HG03064 (cell line): ENCODE measurements around the gene MIDN.

Source experiments
- ATAC-seq: cut with Tn5 transposase; IDR thresholded peaks from one replicate; pipeline ENCODE4 v1.9.1; 2021; ENCODE audit warnings: low read depth; ENCODE audit not compliant: unreplicated experiment

Gene MIDN

DNA sequence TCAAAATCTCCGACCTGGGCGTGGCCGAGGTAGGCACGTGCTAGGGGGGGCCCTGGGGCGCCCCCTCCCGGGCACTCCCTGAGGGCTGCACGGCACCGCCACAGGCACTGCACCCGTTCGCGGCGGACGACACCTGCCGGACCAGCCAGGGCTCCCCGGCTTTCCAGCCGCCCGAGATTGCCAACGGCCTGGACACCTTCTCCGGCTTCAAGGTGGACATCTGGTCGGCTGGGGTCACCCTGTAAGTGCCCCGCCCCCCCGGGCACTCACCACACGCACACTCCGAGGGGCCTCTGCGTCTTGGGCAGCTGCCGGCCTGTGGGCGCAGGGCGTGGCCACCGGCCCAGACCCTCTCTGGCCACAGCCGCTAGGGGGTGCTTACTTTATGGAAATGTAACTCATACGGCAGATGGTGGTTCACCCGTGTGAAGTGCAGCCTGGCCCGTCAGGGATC lies 27.9 kb upstream of the MIDN start:
- no peak for ATAC-seq

DNA sequence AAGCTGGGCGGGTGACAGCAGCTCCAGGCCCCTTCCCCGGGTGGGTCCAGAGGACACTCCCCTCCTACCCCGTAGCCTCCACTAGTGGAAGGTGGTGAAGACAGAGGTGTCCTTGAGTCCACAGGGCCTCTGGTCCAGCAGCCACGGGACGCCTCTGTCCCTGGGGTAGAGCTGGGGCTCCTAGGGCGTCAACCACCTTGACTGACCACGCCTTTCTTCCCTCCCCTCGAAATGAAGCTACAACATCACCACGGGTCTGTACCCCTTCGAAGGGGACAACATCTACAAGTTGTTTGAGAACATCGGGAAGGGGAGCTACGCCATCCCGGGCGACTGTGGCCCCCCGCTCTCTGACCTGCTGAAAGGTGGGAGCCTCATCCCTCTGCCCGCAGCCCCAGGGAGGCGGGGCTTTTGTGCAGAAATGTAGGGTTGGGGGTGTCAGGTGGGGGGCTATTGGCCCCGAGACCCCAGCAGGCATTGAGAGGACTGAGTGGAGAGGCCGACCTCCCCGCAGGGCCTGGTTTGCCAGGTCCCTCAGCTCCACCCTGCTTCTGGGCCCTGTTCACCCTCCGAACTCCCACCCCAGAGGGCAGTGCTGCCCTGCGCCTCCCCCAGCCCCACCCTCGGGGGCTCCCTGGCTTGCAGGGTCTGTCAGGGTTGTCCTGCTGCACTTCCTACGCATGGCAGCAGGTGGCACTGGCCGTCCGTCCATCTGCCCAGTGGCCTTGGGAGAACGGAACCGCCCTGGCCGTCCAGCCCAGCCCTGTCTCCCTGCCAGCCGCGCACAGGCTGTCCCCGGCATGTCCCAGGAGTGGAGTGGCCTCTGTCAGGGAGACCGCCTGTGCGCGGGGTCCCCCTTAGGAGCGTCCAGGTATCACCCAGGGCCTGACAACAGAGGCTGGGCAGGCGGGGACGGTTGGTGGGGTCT lies 27.1 kb upstream of the MIDN start:
- no peak for ATAC-seq

- ATAC-seq, result no peak
Observed at GRCh38 chr19:1221904-1222255, 26.5 kb upstream of the MIDN start.

GRCh38 chr19:1222394-1222793 lies 26.0 kb upstream of the MIDN start:
- ATAC-seq, result no peak

- ATAC-seq, result no peak
Observed at GRCh38 chr19:1223018-1223855, 25.1 kb upstream of the MIDN start.

DNA sequence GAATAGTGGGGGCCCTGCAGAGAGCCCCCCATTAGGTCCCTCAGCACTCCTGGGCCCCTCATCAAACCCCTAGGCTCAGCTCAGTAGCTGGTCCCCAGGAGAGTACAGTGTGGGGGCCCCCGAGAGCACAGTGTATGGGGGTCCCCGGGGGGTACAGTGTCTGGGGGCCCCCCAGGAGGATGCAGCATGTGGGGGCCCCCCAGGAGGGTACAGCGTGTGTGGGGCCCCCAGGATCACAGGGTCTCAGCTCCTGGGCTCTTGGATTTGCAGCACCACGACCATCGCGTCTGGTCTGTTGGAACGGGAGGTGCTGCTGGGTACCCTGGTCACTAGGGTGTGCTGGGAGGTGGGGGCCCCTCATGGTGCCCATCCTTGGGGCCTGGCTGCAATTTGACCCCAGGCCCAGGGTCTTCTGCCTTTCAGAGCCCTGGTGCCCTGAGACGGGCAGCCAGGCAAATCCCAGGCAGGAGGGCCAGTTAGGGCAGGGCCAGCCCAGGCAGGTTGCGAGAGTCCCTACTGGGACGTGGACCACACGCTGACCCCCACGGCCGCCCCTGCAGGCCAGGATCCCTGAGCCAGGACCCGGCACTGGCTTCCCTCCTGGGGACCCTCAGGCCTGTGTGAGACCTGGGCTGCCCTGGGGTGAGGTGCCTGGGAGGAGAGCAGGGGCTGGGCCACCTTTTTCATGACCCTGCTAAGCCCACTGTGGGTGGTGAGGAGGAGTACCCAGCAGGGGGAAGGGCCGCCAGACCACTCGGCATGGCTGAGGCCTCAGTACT lies 24.1 kb upstream of the MIDN start:
- no peak for ATAC-seq

DNA sequence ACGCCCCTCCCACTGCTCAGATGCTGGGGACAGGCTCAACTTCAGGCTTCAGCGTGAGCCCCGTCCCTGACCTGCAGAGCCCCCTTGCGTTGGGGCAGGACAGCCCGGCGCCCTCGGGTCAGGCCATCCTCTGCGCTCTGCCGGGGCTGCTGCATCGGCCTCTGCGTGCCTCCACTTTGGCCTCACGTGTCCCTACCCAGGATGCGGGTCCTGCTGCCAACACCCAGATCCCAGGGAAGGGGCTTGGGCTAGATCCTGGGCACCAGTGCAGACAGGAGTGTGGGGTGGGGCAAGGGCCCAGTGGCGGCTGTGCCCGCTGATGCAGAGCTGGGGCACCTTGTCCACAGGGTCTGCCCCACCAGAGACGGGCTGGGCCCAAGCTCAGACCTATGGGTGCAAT lies 23.5 kb upstream of the MIDN start:
- ATAC-seq, result no peak

DNA sequence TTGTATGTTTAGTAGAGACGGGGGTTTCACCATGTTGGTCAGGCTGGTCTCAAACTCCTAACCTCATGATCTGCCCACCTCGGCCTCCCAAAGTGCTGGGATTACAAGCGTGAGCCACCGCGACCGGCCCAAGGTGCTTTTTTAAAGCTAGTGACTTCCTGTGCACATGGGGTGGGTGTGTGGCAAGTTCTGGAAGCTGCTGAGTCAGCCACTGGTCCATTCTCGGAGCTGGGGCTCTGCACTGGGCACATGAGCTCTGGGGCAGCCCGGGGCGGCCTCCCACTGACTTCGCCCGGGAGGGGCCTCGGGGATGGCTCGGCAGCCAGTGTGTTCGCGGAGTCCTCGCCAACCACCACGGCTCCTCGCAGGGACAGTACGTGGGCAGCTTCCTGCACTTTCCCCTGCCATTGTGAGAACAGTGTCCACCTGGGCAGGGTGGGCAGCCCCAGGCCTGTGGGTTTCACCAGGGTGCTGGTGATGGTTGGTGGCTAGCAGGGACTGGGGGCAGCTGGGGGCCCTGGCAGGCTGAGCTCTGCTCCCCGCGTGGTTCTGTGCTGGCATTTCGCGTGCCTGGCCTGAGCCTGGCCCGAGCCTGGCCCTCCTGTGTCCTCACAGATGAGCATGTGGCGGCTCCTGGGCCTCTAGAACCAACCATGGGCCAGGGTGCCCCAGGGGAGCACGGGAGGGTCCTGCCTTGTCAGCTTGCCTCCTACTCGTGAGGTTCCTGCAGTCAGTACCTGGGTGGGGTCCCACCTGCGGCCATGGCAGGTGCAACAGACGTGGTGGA lies 22.8 kb upstream of the MIDN start:
- ATAC-seq, result no peak

GRCh38 chr19:1226227-1226518 lies 22.2 kb upstream of the MIDN start:
- no peak for ATAC-seq

DNA sequence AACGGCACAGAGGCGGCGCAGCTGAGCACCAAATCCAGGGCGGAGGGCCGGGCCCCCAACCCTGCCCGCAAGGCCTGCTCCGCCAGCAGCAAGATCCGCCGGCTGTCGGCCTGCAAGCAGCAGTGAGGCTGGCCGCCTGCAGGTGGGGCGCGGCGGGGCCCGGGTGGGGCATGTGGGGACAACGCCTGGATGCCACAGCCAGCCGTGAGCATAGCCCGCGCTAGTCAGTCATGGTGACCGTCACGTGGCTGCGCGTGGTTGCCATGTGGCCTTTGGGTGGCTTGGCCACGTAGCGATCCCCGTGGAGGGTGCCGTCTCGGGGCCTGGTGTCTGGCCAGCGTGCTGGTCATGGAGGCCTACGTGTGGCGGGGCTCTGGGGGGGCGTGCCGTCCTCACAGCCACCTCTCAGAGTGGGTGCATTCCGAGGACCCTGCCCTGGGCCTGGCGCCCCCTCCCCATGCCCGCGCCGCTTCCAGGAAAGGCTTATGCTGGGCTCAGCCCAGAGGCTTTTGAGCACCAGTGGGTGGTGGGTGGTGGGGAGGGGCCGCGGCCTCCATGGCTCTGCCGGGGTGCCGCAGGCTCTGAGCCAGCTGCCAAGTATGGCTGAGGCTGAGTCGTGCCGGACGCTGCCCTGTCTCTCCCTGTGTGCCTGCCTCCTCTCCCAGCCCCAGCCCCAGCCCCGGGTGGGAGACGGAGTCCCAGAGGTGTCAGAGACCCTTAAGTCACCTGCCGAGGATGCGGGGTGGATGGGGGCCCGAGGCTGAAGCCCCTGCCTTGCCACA lies 21.7 kb upstream of the MIDN start:
- ATAC-seq, result no peak

GRCh38 chr19:1227304-1228054 lies 20.9 kb upstream of the MIDN start:
- ATAC-seq, result no peak

DNA sequence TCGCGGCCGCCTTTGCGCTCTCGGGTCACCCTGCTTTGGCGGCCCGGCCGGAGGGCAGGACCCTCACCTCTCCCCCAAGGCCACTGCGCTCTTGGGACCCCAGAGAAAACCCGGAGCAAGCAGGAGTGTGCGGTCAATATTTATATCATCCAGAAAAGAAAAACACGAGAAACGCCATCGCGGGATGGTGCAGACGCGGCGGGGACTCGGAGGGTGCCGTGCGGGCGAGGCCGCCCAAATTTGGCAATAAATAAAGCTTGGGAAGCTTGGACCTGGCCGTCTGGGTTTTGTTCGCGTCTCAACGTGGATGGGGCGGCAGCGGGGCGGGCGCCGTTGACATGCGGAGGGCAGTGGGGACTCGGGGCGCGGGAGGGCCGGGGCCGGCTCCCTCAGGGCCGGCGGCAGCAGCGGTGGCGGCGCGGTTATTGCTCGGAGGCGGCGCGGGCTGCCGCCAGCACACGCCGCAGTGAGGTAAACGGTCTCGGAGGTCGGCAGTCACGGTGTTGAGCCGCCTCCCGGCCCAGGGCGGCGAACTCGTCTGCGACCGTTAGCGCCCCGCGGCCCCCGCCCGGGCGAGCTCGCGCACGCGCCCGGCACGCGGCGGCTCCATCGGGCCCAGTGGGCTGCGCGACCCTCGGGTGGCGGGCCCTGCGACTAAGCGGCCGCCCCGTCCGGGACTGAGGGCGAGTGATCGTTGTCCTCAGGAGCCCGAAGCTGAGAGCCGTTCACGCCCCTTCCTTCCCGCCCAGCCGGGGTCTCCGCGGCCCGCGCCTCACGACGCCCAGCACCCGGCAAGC lies 20.0 kb upstream of the MIDN start:
- ATAC-seq, result no peak

DNA sequence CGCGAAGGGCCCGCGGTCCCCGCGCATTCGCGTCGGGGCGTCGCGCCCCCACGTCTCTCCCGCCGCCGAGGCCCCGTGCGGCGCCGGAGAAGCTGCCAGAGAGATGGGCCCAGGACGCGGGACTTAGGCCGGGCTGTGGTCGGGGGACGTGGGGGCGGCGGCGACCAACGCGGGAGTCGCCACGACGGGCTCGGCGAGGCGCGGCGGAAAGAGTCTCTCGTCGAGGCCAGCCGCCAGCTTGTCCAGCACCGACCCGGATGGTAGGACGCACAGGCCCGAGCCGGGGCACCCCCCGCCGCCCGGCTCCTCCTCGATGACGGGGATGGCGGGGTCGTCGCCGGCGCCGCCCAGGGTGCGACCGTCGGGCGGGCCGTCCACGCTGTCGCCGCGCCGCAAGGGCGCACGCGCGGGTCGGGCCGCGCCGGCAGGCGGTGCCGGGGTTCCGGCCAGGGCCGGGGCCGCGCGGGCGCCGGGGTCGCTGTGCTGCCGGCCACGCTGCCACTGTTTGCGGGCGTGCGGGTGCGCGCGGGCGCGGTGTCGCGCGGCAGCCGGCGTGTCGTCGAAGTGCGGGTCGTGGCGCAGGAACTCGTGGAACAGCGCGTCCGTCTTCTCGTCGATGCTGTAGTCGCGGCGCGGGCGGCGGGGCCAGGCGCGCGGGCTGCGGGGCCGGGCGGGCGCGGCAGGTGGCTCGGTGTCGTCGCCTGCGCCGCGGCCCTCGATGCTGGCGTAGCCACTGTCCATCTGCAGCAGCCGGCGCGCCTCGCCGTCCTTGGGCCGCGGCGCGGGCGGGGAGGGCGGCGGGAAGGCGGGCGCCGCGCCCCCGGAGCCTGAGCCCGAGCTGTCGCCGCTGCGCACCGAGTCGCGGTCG lies 19.1 kb upstream of the MIDN start:
- ATAC-seq, result no peak

DNA sequence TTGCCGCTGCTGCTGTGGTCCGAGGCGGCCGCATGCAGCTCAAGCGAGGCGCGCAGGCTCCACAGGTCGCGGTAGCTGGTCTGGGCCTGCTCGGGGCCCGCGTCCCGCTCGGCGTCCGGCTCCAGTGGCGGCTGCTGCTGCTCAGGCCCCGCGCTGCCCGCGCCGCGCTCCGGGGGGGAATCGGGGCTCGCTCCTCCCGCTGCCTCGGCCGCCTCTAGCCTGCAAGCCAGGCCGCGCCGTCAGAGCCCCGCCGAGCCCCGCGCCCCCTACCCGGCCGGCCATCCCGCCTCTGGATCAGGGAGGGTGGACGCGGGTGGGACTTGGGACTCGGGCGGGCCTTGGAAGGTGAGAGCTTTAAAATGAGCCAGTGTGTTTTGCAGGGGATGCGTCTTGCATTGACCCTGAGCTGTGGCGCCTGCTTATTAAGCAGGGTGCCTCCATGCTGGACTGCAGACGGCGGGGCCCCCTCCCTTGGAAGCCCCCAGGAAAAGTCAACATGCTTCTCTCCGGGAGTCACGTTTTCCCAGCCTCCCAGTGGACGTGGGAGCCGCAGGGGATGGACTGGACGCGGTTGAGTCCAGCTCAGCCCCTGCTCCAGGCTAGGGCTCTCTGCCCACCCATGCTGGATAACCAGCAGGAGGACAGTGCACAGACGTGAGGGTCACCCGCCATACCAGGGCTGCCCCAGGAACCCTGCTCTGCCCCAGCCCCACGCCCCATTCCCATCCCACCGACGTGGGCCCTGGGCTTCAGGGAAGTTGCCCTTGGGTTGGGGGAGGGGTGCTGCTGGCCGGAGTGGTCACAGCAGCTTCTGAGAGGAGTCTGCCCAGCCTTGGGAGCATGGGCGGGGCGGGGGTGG lies 18.2 kb upstream of the MIDN start:
- no peak for ATAC-seq

GRCh38 chr19:1230783-1231489 lies 17.4 kb upstream of the MIDN start:
- ATAC-seq, result no peak
